HG03280 (cell line): ENCODE data around the gene CEP112.
"Not testable (repeated sequence)": the region's sequence is repeated elsewhere in the genome, so short reads cannot be mapped to it uniquely, and the experiment has no call there.

ENCODE experiments used
- ATAC-seq: cut with Tn5 transposase; IDR thresholded peaks from one replicate; pipeline ENCODE4 v1.9.1; 2021; ENCODE audit warnings: mild to moderate bottlenecking, moderate library complexity; ENCODE audit not compliant: unreplicated experiment

CEP112 gene

DNA sequence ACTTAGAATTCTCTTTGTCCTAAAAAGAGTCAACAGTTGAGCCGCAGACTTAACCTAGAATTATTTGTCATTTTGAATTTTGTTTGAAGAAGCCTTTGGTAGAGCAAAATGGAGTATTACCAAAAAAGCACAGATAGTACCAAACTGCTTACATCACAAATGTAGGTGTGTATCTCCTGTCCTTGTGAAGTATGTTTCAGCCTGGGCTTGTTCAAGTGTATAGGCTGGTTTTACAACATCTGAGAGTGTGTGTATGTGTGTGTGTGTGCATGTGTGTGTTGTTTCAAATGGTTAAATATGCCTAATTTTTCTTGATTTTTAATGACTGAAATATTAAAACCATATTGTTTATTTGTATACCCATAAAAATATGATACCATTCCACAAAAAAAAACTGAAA, 441.8 kb downstream of the CEP112 start:
- no peak for ATAC-seq

DNA sequence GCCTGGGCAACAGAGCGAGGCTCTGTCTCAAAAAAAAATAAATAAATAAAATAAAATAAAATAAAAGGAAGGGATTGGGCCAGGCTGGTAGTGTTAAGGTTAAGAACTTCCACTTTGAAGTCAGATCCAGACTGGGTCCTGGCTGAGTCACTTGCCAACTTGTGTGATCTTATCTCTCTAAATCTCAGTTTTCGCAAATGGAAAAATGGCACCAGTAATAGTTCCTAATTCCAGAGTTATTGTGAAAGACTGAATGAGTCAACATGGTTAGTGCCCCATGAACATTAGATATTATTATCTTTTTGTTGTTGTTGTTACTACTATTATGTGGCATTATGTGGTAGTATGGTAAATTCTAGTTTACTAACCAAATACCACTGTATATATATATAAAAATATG, 442.5 kb downstream of the CEP112 start:
- no peak for ATAC-seq

DNA sequence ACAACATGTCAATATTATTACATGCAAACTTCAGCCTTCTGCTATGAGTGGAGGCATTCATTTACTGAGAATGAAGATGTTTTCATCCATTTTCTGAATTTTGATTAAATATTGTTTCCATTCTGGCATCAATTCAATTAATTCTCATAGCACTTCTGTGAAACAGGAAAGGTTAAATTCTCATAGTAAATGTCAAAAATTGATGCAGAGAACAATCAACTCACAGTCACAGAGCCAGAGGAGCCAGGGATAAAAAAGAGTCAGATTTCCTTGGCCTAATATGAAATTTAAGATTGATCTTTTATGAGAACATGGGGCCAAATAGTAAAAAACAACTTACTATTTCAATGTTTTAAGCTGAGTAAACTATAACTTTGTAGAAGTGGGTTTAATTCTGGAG, 446.7 kb downstream of the CEP112 start:
- ATAC-seq: no peak

DNA sequence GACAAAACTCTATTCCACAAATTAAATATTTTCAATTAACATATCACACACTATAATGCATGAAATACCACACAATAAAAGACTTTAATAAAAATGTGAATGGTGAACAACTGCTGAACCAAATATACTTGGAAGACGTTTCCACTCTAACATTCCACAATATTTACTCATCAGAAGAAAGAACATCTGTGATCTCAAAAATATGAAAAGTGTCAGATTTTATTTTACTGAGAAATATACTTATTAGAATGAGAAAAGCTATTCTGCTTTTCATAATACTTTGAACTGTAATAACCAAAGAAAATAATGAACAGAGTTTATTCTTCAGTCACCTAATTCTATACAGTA, 448.7 kb downstream of the CEP112 start:
- ATAC-seq: no peak

DNA sequence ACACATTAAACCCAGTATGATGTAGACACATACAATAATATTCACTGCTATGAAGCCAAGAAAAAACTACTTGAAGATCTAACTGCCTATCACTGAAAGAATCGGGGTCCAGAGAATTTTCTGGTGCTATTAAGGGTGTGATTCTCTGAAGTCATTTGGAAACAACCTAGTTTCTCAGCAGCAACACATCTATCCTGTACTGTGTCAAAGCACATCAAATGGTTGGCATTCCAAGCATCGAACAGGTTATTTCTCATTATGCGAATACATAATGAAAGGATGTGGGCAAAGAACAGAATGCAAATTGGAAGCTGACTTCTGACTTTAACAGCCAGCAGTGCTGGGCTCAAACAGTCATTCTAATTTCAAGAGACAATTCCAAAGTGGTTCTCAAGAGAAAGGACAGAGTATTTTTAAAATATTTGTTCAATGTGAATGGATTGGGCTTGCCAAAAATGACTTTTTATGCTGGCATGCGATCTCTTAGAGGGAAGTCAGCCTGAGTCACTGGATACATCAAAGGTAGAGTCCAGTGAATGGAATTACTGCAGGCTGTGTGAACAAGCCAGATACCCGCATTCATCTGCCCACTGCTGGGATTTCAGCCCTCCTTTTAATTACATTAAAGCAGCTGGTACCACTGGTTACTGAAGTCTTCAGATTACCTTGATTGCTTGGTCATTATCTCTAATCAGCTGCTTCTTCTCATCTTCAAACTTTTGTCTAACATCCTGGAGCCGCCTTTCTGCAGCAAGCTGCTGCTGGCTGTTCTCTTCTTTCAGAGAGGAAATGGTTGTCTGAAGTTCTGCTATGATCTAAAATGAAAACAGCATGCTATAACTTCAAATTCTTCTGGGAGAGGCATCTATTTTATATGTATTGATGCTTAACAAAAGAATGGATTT, 449.3 kb downstream of the CEP112 start:
- ATAC-seq: no peak

DNA sequence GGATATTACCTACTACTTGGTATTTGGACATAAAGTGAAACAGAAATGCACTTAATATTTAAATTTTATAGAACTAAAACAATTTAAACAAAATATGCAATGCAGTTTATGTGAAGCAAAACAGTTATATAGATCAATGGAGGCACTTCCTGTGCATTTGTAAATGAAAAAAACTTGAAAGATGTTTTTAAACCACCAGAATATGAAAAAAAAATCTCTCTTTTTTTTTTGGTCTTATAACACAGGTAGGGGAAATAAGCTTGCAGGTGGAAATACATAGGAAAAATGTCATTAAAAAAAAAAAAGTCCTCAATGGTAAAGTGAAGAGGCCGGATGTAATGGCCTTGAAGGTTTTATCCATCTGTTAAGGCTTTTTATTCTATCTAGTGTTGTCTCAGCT, 450.2 kb downstream of the CEP112 start:
- no peak for ATAC-seq

DNA sequence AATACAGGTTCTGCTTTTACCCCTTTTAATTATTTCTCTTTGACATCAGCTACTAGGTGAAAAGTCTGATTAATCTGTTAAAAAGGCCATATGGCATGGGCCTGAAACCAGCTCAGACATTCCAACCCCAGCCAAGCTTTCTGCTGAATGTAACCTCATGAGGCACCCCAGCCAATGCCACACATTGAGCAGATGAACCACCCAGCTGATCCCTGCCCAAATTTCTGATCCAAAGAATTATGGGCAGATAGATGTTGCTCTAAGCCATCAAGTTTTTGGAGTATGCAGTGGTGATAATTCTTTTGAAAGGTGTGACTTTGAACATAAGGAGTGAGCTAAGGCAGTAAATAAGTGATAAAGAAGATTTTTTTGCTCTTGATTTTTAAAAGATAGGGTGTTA, 452.9 kb downstream of the CEP112 start:
- ATAC-seq: no peak

DNA sequence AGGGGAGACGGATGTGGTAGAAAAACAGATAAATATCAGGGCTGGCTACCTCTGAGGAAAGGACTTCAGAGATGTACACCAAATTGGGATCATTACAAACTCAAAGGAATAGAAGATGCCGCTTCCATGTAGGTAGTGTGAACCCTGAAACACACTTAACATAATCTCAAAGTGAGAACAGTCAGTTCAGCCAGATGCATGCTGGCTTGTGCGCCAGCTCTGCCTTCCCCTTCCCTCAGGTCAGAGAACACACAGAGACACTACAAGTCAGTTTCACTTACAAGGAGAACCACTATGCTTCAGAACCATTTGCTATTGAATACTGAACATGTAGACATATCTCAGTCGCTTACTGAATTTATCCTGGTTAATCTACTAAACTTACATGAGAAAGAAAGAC, 454.5 kb downstream of the CEP112 start:
- ATAC-seq: no peak

DNA sequence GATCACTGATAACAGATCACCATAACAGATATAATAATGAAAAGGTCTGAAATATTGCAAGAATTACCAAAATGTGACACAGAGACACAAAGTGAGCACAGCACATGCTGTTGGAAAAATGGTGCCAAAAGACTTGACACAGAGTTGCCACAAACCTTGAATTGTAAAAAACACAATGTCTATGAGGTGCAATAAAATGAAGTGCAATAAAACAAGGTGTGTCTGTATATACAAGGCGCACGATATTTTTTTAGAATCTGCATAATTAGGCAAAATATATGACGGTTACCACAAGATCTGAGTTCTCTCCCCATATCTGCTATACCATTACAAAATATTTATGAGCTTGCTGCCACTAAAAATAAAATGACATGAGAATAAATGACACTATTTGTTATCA, 458.6 kb downstream of the CEP112 start:
- ATAC-seq: no peak

DNA sequence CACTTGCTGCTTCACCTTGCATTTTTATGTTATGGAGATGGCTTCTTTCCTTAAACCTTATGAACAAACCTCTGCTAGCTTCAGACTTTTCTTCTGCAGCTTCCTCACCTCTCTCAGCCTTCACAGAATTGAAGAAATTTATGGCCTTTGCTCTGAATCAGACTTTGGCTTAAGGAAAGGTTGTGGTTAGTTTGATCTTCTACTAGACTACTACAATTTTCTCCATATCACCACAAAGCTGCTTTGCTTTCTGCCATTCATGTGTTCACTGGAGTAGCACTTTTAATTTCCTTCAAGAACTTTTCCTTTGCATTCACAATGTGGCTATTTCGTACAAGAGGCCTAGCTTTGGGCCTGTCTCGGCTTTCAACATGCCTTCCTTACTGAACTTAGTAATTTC, 459.3 kb downstream of the CEP112 start:
- ATAC-seq: not testable (repeated sequence)

DNA sequence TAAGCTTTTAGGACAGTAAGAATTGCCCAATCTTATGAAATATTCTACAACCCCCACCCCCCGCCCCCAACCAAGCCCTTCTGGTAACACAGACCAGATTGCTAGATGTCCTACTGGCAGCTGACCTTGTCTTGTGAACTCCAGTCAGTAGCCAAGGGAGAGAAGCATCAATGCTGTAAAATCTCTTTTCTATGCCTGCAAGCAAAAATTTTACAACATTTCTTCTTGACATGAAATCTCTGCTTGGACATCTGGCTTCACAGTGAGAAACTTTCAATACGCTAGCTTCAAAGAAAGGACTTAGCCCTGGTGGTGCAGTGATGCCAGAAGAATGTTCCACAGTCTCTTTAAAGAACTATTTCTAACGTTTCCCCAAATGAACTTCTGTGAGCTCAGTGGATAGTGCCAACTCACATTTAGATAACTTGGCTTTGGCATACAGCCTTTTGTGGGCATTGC, 461.2 kb downstream of the CEP112 start:
- ATAC-seq: no peak

DNA sequence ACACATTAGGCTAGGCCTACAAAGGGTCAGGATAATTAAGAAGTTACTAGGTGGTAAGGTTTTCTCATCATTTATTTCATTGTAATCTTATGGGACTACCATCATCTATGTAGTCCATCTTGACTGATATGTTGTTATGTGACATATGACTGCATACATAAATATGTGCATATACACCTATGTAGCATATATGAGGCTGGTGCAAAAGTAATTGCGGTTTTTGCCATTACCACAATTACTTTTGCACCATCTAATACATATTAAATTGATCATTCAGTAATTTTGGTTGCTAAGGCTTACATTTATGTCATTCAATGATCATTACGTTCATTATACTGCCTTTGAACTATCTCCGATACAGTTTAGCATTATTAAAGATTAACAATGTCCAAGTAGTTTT, 462.7 kb downstream of the CEP112 start:
- no peak for ATAC-seq

DNA sequence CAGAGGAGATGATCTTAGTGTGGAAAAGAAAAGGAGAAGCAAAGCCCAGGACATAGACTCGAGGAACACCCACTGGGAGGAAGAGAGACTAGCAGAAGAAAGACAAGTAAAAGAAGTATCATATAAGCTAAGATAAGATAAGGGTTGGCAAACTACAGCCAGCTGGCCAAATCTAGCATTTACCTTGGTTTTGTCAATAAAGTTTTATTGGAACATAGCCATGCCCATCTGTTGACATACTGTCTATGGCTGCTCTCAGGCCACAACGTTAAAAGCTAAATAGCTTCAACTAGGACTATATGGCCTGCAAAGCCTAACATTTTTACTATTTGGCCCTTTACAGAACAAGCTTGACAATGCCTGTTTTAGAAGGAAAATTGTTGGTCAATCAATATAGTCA, 464.1 kb downstream of the CEP112 start:
- no peak for ATAC-seq

DNA sequence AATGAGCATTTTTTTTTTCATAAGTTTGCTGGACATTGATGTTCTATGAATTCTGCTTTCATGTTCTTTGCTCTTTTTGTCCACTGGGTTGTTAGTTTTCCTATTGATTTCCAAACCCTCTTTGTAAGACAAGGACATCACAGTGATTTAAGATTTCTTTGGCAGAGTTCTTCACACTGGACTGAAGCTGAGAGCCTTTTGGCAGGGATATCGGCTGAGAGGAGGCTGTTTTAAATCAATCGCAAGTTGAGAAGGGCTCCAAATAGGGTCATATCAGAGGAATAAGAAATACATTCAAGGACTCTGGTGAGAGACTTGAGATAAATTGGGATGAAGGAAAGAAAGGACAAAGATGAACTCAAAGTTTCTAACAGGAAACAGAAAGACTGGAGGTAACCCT, 464.7 kb downstream of the CEP112 start:
- ATAC-seq: no peak

DNA sequence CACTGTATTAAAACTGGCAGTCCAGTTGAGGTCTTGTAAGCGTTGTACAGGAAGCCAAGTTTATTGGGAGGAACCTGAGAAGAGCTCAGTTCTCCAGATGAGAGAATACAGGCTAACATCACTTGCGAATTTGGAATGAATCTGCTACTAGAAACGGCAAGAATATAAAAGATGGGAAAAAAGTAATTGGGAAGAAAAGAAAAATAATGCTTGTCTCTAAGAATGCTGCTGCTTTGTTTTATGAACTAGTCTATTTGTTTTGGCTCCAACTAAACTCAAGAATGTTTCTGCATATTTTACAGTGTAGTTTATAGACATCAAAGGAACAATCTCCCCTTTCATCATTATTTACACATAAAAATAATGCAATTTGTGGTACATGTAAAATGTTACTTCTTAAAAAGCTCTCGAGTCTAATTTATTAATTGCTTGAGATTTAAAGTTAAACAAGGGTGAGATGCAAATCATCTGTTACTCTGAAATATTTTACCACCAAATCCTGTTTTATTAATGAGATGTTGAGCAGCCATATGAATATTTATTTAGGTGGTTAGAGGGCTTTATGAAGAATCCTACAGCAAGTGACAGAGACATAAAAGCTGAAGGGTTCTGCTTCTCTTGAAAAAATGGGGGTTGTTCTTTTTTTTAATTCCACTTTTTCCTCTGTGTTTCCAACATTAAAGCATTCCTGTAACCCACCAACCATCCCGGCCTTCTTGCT, 468.3 kb downstream of the CEP112 start:
- ATAC-seq: no peak

DNA sequence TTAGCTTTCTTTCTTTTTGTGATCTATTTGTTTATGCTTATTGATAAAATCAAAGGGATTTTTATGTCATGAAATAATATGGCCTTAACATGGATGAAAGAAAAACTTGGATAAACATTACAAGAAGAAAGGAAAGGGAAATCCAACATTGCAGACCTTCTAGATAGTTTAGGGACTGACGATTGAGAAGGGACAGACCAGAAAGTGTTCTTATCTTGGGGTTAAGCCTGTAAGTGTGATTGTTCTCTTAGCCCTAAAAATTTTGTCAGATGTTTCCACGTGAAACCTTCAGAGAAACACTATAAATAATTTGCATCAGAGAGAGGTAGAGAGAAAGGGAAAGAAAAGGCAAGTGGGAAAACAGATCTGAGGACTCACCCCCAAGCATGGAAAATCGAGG, 473.3 kb downstream of the CEP112 start:
- no peak for ATAC-seq

DNA sequence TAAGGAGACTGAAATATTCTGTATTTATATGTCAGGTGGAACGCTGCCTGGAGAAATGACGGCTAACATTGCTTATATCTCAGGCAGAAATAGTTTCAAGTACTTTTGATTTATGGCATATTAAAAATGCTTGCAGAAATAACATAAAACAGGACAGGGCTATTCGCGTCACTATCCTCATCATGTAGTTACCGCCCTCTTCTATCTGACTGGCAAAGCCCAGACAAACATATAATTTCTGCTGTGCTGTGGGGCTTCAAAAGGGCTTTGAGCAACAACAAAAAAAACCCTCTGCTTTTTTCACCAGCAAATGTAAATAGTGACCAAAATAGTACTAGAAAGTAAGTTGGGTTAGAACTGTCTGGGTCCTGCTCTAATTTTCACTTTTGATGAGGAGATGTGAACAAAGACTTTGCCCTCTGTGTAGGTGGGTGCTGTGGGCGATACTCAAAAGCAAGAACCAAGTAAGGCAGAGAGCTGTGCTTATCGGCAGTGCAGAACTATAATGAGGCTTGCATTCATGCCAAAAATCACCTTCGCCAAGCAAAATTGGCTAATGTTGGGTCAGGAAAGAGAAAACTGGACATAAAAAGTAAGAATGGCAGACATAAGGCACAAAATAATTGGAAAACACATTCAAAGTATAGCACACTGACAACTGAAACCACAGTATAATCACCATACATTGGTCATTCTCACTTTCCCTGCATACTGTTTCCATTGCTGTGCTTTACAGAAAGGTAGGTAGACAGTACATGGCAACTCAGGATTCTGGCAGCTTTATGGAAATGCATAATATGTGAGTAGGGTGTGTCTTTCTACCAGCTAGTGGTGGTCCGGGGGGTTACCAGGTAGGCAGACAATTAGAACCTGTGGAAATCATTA, 479.3 kb downstream of the CEP112 start:
- no peak for ATAC-seq

DNA sequence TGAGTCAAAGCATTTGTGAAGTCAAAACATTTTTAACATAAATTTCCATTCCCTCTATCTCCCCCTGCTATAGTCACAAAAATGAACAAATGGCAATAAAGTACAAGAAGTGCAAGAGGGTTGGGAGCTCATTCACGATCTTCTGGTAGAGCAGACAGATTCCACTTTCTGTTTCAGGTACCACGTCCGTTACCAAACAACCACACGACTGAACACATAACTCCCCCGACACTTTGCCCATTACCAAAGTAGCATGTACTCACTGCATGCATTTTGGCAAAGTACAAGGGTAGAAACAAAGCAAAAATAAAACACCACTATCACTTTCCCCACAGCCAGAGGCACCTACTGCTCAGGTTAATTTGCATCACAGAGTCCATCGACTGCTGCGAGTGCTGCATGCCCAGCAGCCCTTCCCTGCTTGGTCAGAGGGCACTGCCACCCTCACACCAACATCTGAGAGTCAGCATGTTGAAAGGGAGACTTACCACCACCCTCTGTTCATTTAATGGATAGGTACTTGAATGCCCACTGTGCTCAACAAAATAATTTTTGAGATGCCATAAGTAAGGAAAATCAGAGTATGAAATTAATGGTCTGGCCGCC, 480.2 kb downstream of the CEP112 start:
- ATAC-seq: no peak

DNA sequence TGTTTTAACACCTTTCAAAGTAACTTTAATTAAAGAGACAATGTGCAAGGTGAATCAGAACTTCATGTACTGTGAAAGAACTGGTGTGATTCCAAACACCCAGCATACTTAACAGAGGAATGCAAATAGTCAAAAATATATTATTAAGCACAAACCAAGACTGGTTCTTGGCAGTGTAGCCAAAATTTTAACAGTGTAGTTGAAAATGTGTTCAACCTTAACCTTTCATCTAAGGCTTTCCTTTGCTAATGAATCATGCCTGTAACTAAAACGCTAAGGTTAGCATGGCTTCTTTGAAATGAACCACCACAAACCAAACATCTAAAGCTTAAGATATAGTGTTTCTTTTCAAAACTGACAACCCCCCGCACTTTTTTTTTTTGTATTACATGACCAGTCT, 484.2 kb downstream of the CEP112 start:
- no peak for ATAC-seq

DNA sequence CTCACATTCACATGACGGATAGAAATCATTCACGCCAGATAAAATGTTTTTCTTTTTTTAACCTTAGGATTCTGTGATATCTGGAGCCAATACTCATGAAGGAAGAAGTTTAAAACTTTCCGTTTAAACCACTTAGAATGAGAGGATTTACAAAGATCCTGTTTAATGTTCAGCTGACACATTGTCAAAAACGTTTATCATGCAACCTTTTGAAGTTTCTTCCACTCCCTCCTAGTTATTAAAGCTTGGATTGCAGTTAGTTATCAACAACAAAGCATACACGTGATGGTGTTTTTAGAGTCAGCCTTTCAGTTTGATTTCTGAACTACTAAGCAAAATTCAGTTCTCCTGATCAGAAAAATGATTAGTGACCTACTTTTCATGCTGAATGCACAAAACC, 487.2 kb downstream of the CEP112 start:
- no peak for ATAC-seq

DNA sequence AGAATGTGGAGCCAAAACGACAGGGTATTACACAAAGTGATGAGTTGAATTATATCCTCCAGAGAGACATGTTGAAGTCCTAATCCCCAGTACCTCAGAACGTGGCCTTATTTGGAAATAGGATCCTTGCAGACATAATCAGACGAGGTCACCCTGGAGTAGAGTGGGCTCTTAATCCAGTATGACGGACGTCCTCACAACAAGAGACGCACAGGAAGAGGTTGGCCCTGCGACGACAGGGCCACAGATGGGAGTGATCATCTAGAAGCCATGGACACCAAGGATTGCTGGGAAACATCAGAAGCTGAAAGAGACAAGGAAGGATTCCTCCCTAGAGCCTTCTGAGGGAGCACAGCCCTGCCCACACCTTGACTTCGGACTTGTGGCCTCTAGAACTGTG, 488.0 kb downstream of the CEP112 start:
- ATAC-seq: no peak
